Neural progenitor cell (in vitro differentiated cells): Measurements from ENCODE around the gene TMEM185B. TPM values are rescaled to one million over a fixed set of nuclear protein-coding genes. Genes with fewer than 3 reads are reported as not detected.

ENCODE experiments used
- DNase-seq: peaks from one replicate; pipeline ENCODE4 v3.0.0-alpha.2; 2016; ENCODE audit warnings: low spot score
- H2AFZ ChIP-seq: fragments of 200-600 bp; sonication (generic); replicated peaks from 2 replicates; pipeline ENCODE4 v1.6.1; 2016; ENCODE audit warnings: antibody characterized with exemption
- H3F3A ChIP-seq: fragments of 200-600 bp; sonication (generic); 2 replicates; pipeline ENCODE4 v1.6.1; 2016; ENCODE audit warnings: antibody characterized with exemption, low read depth
- H3K27ac ChIP-seq: fragments of 200-600 bp; sonication (generic); 2 replicates; pipeline ENCODE4 v1.5.1; 2016; ENCODE audit warnings: mild to moderate bottlenecking
- H3K27me3 ChIP-seq: fragments of 200-600 bp; sonication (generic); 2 replicates; pipeline ENCODE4 v1.6.1; 2016; ENCODE audit warnings: mild to moderate bottlenecking, moderate library complexity
- H3K36me3 ChIP-seq: fragments of 200-600 bp; sonication (generic); 2 replicates; pipeline ENCODE4 v1.5.1; 2016
- H3K4me1 ChIP-seq: fragments of 200-600 bp; sonication (generic); 2 replicates; pipeline ENCODE4 v1.6.1; 2016; ENCODE audit warnings: mixed run types
- H3K4me2 ChIP-seq: fragments of 200-600 bp; sonication (generic); 2 replicates; pipeline ENCODE4 v1.6.1; 2016
- H3K4me3 ChIP-seq: fragments of 200-600 bp; sonication (generic); 2 replicates; pipeline ENCODE4 v1.5.1; 2016
- H3K79me2 ChIP-seq: fragments of 200-600 bp; sonication (generic); 2 replicates; pipeline ENCODE4 v1.6.1; 2016; ENCODE audit warnings: low read depth
- H3K9ac ChIP-seq: fragments of 200-600 bp; sonication (generic); 2 replicates; pipeline ENCODE4 v1.6.1; 2016
- H3K9me3 ChIP-seq: fragments of 200-600 bp; sonication (generic); 2 replicates; pipeline ENCODE4 v1.5.1; 2016; ENCODE audit warnings: low read depth
- H4K20me1 ChIP-seq: fragments of 200-600 bp; sonication (generic); 2 replicates; pipeline ENCODE4 v1.6.1; 2016; ENCODE audit warnings: low read depth
- H3K27ac Mint-ChIP-seq: 3 replicates; pipeline ENCODE4 v1.8.0; 2021; ENCODE audit warnings: mixed read lengths
- H3K27me3 Mint-ChIP-seq: 2 replicates; pipeline ENCODE4 v1.8.0; 2022; ENCODE audit warnings: low read depth, mild to moderate bottlenecking, inconsistent platforms, moderate library complexity, mixed read lengths; ENCODE audit not compliant: insufficient read depth
- H3K36me3 Mint-ChIP-seq: 3 replicates; pipeline ENCODE4 v1.8.0; 2021; ENCODE audit warnings: mixed read lengths
- H3K4me1 Mint-ChIP-seq: 3 replicates; pipeline ENCODE4 v1.8.0; 2021; ENCODE audit warnings: mixed read lengths
- H3K4me3 Mint-ChIP-seq: 3 replicates; pipeline ENCODE4 v1.8.0; 2021; ENCODE audit warnings: mild to moderate bottlenecking, moderate library complexity, mixed read lengths
- H3K9me3 Mint-ChIP-seq: 3 replicates; pipeline ENCODE4 v1.8.0; 2020; ENCODE audit warnings: mixed read lengths
- CTCF ChIP-seq: fragments of 200-600 bp; sonication (generic); IDR thresholded peaks from 2 replicates; pipeline ENCODE4 v1.5.1; 2017; ENCODE audit warnings: antibody characterized with exemption, mild to moderate bottlenecking
- EZH2 ChIP-seq: fragments of 200-600 bp; sonication (generic); IDR thresholded peaks from 2 replicates; pipeline ENCODE4 v1.6.1; 2017; ENCODE audit warnings: antibody characterized with exemption, mild to moderate bottlenecking, moderate library complexity
- EZH2phosphoT487 ChIP-seq: fragments of 200-600 bp; sonication (generic); IDR thresholded peaks from 2 replicates; pipeline ENCODE4 v1.6.1; 2017; ENCODE audit warnings: antibody characterized with exemption
- total RNA-seq: library from RNA; depleted of rRNA; stranded (reverse); fragments of >200 nt; gene quantifications from 2 replicates; pipeline ENCODE4 v1.2.3, GENCODE V29; 2015; ENCODE audit warnings: low replicate concordance

TMEM185B gene
- total RNA-seq, 1 donor from 2014 or later, result 11.1 TPM

- H3K27ac ChIP-seq, result no peak overlapping the region
- no peak overlapping the region for H3K4me3 Mint-ChIP-seq
- peak overlapping the region; percentile 47 for H2AFZ ChIP-seq
- H3K9me3 ChIP-seq, result no peaks in the 10 kb centered on the region
- peaks cover 38% of the 10 kb centered on the region for H3F3A ChIP-seq
- no peak overlapping the region for H3K4me2 ChIP-seq
- H3K9ac ChIP-seq, result no peak overlapping the region
- H3K36me3 Mint-ChIP-seq, result no peaks in the 10 kb centered on the region
- H3K9me3 Mint-ChIP-seq, result no peaks in the 10 kb centered on the region
- peaks cover 47% of the 10 kb centered on the region for H3K4me1 Mint-ChIP-seq
- no peak overlapping the region for H3K27ac Mint-ChIP-seq
- H3K27me3 Mint-ChIP-seq, result peaks cover 4% of the 10 kb centered on the region
- no peaks in the 10 kb centered on the region for H3K27me3 ChIP-seq
- DNase-seq, result no peak
- H3K79me2 ChIP-seq, result no peaks in the 10 kb centered on the region
- no peaks in the 10 kb centered on the region for H3K36me3 ChIP-seq
- no peak for TF ChIP-seq EZH2phosphoT487
- TF ChIP-seq EZH2, result no peak
- TF ChIP-seq CTCF, result no peak
- H4K20me1 ChIP-seq, result no peaks in the 10 kb centered on the region
- no peak overlapping the region for H3K4me3 ChIP-seq
- H3K4me1 ChIP-seq, result peaks cover 42% of the 10 kb centered on the region
Measured at GRCh38 chr2:120240901-120241429, 17.8 kb upstream of the TMEM185B start.

- Histone ChIP-seq H3K27me3 (no peaks in the 10 kb centered on the region), H4K20me1 (no peaks in the 10 kb centered on the region), H3K27ac (no peak overlapping the region), H3K4me1 (peaks cover 37% of the 10 kb centered on the region), H3K4me3 (no peak overlapping the region), H2AFZ (peak overlapping the region; percentile 61), H3K79me2 (no peaks in the 10 kb centered on the region), H3K9ac (no peak overlapping the region), H3K4me2 (peak overlapping the region; percentile 14), H3F3A (peaks cover 38% of the 10 kb centered on the region), H3K9me3 (no peaks in the 10 kb centered on the region), H3K36me3 (no peaks in the 10 kb centered on the region)
- H3K27me3 Mint-ChIP-seq, result peaks cover 8% of the 10 kb centered on the region
- no peak overlapping the region for H3K4me3 Mint-ChIP-seq
- peak overlapping the region; percentile 79 for H3K27ac Mint-ChIP-seq
- H3K36me3 Mint-ChIP-seq, result no peaks in the 10 kb centered on the region
- peak; percentile 28 for DNase-seq
- H3K9me3 Mint-ChIP-seq, result peaks cover 2% of the 10 kb centered on the region
- TF ChIP-seq CTCF (no peak), EZH2phosphoT487 (no peak), EZH2 (no peak)
- H3K4me1 Mint-ChIP-seq, result peaks cover 35% of the 10 kb centered on the region
Measured at GRCh38 chr2:120239488-120240287, 16.5 kb upstream of the TMEM185B start.

GRCh38 chr2:120238728-120239487 lies 15.7 kb upstream of the TMEM185B start:
- H3K4me3 Mint-ChIP-seq, result no peak overlapping the region
- TF ChIP-seq EZH2phosphoT487 (no peak), CTCF (no peak), EZH2 (no peak)
- no peaks in the 10 kb centered on the region for H3K36me3 ChIP-seq
- peak overlapping the region; percentile 93 for H3K27ac ChIP-seq
- peak overlapping the region; percentile 61 for H3K4me2 ChIP-seq
- H3K27me3 ChIP-seq, result no peaks in the 10 kb centered on the region
- no peaks in the 10 kb centered on the region for H3K36me3 Mint-ChIP-seq
- no peak for DNase-seq
- peaks cover 37% of the 10 kb centered on the region for H3K4me1 ChIP-seq
- H3K27me3 Mint-ChIP-seq, result peaks cover 8% of the 10 kb centered on the region
- no peak overlapping the region for H3K9ac ChIP-seq
- H4K20me1 ChIP-seq, result no peaks in the 10 kb centered on the region
- H3K4me3 ChIP-seq, result no peak overlapping the region
- H3K4me1 Mint-ChIP-seq, result peaks cover 32% of the 10 kb centered on the region
- H3K27ac Mint-ChIP-seq, result no peak overlapping the region
- H2AFZ ChIP-seq, result no peak overlapping the region
- no peaks in the 10 kb centered on the region for H3K79me2 ChIP-seq
- H3F3A ChIP-seq, result peaks cover 38% of the 10 kb centered on the region
- peaks cover 2% of the 10 kb centered on the region for H3K9me3 Mint-ChIP-seq
- no peaks in the 10 kb centered on the region for H3K9me3 ChIP-seq
